Activated CD4-positive, alpha-beta T cell treated with anti-CD3 and anti-CD28 coated beads, Interleukin-2, Interleukin-4, amounts not matched to agents 100 ng/mL and 50 ng/mL, durations not matched to agents 16 hours and 8 hours (primary cell): ENCODE results near the gene IREB2.

Source experiments
- DNase-seq: peaks from one replicate; pipeline ENCODE4 v3.0.0-alpha.2; 2020; ENCODE audit warnings: low spot score

Gene IREB2

GRCh38 chr15:78542647-78543046 lies 104.6 kb downstream of the IREB2 start:
- no peak for DNase-seq

GRCh38 chr15:78550194-78550593 lies 112.2 kb downstream of the IREB2 start:
- DNase-seq, result no peak

GRCh38 chr15:78550815-78551214 lies 112.8 kb downstream of the IREB2 start:
- DNase-seq, result no peak
